Globus pallidus (tissue), 1 donor: ENCODE results near the gene PUS3.
A peak's percentile ranks its signal among the peaks of the same experiment; 100 is the strongest.
"Not testable (repeated sequence)": the region's sequence is repeated elsewhere in the genome, so short reads cannot be mapped to it uniquely, and the experiment has no call there.

Source experiments
- DNase-seq: peaks from one replicate; pipeline ENCODE4 v3.0.0-alpha.2; 2015; ENCODE audit warnings: low spot score

Gene PUS3

DNA sequence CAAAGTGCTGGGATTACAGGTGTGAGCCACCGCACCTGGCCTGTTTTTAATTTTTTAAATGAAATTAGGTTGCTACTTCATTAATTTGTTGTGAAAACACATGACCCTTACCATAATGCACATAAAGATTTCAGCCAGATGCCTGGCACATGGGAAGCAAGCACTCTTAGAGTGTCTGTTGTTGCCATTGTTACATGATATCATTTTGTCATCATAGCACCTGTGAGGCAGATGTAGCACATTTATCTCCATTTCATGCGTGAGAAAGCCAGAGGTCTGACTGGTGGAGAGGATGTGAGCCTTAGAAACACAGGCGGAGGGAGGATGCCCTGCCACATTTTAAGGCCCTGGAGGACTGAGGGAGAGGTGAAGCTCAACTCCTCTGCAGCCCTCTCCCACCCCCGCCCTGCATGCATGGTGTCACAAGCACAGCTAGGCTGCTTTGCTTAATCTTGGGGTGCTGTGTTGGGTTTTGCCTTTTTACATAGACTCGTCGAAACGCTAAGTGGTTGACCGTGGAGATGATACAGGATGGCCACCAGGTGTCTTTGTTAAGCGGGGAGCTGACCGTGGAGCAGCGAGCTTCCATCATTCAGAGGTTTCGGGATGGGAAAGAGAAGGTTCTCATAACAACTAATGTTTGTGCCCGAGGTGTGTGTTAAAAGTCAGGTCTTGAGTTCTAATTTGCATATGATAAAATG is 15.3 kb upstream of the PUS3 start:
- no peak for DNase-seq

GRCh38 chr11:125916683-125917347 is 13.8 kb upstream of the PUS3 start:
- DNase-seq: no peak

DNA sequence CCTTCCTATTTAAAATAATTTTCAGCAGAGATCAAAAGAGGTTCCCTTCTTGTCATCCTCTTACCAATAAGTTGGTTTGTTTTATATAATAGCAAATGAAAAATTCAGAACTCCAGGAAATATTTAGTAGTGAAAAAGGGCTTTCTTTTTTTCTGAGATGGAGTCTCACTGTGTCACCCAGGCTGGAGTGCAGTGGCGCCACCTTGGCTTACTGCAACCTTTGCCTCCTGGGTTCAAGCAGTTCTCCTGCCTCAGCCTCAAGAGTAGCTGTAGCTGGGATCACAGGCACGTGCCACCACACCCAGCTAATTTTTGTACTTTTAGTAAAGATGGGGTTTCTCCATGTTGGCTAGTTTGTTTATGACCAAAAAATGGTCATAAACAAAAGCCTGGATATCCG is 11.6 kb upstream of the PUS3 start:
- DNase-seq: not testable (repeated sequence)

DNA sequence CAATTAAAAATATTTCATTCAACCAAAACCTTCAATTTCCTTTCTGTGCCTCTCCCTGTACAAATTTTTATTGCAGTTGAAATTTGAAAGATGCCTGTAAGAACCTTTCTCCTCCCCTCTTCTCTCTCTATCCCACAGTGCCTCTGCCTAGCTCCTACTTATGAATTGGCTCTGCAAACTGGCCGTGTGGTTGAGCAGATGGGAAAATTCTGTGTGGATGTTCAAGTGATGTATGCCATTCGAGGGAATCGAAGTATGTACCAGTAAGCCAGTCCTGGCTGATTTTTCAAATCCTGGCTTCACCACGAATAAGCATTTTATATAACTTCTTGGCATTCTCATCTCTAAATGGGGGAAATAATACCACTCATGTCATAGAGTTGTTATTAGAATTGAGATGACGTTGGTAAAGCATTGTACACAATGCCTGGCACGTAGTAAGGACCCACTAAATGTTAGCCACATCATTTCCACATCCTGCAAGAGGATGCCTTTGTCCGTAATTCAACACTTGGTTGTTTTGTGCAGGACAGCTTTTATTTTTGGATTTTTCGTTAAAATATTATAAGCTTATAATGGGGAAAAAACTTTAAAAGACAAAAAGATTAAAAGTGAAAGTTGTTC is 7.3 kb upstream of the PUS3 start:
- DNase-seq: peak; percentile 53

DNA sequence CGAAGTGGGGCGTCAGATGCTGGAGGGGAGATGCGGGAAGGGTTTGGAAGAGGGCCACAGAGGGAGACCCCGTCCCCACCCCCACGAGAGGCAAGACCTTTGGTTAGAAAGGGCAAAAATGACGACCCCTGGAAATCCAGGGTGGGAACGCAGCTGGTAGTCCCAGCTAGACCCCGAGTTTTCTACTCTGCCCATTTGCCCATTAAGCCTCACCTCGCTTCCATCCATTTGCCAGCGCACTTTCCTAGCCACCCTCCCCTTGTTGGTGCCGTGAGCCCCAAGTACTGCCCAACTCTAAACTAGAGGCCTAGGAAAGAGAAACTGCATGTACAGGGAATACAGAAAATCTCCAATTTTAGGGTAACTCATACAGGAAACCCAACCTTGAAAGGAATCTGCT is 1.7 kb upstream of the PUS3 start:
- no peak for DNase-seq

DNA sequence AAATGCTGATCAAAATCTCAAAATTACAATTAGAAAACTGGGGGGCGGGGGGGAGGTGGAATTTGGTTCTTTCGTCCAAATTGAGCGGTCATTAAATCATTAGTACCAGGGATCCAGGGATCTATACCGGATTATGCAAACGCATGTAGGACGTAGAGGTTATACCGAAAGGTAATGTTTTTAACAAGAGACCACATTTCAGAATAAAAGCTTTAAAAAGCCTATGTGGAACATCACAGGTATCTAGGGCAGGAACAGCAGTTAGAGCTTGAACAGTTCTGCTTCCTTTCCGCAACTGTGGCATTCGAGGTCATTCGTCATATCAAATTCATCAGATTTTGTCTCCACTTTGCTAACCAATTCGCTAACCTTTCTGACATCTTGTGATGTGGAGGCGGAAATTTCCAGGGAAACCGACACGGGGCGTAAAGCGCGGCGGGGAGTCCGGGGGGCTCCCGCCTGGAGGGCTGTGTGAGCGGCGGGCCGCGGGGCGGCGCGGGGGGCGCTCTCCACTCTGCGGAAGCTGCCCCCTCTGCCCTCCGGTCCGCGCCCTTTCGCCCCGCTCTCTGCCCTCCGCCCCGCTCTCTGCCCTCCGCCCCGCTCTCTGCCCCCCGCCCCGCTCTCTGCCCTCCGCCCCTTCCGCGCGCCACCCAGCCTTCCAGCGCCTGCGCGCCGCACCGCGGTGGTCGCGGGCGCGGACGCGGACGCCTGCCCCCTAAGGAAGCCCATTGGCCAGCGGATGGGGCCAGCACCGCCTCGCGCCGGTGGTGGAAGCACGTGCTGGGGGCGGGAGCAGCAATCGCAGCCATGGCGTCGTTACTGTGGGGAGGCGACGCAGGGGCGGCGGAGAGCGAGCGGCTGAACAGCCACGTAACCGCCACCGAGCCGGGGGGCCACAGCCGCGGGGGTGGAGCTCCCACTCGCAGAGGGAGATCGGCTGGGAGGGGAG is 979 bp upstream of the PUS3 start, which contains the start of gene DDX25:
TSS of gene DDX25 (plus strand) at position 798 of the 949 bp plus-strand sequence. CDS start at position 808, 10 bp downstream.
- peak; percentile 59 for DNase-seq

DNA sequence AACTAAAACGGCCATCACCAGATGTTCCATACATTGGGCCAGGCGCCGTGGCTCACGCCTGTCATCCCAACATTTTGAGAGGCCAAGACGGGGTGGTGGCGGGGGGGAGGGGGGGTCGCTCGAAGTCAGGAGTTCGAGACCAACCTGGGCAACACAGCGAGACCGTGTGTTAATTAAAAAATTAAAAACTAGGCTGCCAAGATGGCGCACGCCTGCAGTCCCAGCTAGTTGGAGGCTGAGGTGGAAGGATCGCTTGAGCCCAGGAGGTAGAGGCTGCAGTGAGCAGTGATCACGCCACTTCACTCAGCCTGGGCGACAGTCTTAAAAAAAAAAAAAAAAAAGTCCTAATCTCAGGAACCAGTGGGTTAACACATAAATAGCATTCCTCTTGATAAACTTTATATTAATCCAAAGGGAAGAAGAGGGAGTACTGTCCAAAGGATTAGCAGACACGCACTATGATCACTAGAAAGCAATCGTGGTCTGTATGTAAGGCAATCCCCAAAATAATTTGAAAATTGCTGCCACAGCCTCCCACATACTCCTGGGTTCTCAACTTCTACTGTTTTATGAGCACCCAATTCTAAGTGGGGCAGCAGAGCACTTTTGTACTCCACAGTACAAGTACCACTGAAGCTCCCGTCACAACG is 604 bp downstream of the PUS3 start:
- no peak for DNase-seq

DNA sequence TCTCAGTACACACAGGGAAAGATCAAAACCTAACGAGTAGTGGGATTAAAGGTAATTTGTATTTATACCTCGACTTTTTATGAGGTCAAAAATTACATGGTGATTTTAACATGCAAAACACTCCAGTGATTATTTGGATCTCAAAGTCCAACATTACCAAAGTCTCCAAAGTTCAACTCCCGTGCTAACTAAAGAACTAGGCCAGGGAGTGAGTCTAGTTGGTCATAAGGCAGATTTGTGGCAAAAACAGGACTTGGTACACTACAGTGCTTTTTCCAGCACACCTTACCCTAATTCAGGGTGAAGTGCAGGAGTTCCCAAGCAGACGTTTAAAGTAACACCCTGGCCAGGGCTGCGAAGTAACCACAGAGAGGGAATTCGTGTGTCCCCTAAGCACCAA is 1.1 kb downstream of the PUS3 start:
- no peak for DNase-seq

GRCh38 chr11:125892994-125893393 is 10.0 kb downstream of the PUS3 start:
- no peak for DNase-seq

- DNase-seq: no peak
Observed at GRCh38 chr11:125892071-125892470, 10.9 kb downstream of the PUS3 start.

DNA sequence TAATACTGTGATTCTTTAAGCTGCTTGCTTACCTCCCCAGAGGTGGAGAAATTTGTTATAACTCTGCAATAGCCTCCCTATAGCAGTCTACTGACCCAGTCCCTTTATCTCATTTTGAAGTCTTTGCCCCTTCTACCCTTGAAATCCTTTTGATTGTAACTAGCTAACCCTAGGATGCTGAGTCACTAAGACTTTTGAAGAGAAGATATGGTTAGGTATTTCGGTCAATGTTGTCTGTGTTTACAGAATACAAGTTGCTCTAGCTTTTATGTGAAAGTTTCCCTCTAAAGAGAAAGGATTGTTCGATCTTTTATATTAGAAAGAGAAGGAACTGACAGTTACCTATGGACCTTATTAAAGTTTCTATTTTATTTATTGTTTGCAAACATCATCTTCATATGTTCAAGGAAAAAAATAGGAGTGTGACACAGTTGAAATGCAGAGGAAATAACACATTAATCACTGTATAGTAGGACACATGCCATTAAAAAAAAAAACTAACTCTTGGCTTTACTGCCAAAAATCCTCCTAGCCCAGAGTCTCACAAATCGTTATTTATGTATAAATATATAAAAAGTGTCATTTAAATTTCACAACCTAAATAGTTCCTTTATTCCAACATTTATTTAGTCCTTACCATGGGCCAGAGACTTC is 12.4 kb downstream of the PUS3 start:
- no peak for DNase-seq

DNA sequence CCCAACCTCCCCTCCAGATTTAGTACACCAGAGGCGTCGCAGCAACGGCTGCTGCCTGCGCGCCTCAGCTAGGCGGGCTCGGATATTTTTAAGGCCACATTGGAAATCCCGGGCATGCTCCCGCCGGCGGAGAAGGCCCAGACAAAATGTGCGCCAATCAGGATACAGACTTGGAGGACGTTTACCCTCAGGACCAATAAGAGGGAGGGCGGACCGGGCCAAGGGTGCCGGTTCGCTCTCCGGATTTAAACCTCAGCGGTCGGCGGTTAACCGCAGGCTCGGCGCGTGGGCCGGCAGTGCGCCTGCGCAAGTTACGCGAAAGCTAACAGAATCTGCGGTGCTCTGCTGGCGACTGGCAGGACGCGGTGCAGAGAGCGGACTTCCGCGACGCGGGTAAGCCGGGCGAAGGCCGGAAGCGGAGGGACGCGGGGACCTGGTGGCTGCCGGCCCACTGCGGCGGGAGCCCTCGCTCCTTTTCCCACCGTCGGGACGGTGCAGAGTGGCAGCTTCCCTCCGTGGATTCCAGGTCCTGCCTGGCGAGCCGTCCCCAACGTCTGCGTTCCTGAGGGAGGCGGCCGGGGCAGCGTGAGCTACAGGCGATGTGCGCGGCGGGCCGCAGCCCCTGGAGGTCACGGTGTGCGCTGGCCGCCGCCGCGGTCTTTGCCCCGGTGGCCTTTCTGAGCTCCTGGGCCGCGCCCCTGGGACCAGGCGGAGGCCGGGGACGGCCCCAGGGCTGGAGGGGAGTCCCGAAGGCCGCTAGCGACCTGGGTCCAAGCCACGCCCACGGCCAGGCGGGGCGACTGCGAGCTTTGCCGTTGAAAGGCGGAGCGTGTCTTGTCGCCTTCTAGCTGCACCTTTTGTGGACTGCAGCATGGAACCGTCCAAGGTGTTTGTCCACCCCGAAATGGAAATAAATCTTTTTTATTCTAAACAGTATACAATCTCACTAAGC is 15.4 kb downstream of the PUS3 start, which contains the start of gene HYLS1:
TSS of gene HYLS1 (plus strand) at position 296 of the 952 bp plus-strand sequence. CDS start 11,701 bp downstream, outside the sequence.
- peak; percentile 92 for DNase-seq

DNA sequence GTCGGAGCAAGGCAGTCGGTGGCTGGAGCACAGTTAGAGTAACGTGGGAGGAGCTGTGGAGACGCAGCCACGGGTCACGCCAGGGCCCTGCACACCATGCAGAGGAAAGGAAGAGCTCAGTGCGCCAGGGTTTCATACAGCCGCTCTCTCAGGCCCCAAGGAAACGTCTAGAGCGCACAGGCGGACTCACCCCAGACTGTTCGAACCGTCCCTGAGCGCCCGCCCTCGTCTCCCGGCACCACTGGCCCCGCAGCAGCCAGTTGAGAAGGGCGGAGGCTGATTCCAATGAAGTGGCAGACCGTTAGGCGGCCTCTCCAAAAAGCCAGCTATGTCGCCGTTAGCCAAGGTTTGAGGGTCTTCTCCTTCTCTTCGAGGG is 16.0 kb downstream of the PUS3 start:
- peak; percentile 52 for DNase-seq

DNA sequence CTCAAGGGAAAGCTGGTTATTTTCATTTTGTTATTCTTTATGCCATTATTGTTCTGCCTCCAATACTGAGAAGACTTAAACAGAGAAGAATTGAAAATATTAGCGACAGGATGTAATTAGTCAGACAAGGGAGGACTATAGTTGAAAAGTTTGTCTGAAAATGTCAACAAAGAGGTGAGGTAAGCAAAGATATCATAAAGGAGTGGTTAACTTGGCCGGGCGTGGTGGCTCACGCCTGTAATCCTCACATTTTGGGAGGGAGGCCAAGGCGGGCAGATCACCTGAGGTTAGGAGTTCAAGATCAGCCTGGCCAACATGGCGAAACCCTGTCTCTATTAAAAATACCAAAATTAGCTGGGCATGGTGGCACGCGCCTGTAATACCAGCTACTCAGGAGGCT is 19.6 kb downstream of the PUS3 start:
- DNase-seq: no peak

DNA sequence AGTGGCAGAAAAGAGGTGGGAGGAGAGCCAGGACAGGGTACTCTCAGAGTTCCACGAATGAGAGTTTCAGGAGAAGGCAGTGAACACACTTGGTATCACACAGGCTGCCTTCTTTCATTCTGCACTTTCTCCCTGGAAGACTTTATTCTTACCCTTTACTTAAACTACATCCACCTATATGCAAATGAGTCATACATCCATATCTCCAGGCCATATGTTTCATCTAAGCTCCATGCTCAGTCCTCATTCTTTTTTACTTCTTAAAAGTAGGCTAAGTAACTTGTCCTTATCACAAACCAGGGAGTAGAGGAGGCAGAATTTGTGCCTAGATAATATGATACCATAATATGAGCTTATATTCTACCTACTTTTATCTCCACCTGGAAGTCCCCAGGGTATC is 21.7 kb downstream of the PUS3 start:
- no peak for DNase-seq

DNA sequence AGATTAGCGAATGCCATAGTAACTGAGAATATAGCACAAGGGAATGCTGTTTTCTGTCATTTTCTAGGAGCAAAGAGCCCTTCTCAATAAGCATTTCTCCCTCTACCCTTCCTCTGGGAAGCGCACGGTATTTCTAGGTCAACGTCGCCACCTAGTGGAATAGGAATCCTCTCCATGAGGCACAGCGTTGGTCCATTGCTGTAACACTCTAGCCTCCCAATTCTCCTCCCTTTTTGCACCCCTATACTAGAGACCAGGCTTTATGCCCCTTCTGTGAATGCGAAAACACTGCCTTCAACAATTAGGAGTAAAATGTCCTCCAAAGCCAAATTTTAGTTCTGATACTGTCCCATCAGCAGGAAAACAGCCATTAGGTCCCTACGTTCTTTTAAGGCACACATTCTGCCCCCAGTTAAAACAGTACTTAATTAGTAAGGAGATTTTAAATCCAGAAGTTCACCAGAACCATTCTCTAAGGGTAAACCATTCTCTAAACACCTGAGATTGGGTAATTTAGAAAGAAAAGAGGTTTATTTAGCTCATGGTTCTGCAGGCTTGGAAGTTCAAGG is 28.4 kb downstream of the PUS3 start:
- DNase-seq: peak; percentile 73

DNA sequence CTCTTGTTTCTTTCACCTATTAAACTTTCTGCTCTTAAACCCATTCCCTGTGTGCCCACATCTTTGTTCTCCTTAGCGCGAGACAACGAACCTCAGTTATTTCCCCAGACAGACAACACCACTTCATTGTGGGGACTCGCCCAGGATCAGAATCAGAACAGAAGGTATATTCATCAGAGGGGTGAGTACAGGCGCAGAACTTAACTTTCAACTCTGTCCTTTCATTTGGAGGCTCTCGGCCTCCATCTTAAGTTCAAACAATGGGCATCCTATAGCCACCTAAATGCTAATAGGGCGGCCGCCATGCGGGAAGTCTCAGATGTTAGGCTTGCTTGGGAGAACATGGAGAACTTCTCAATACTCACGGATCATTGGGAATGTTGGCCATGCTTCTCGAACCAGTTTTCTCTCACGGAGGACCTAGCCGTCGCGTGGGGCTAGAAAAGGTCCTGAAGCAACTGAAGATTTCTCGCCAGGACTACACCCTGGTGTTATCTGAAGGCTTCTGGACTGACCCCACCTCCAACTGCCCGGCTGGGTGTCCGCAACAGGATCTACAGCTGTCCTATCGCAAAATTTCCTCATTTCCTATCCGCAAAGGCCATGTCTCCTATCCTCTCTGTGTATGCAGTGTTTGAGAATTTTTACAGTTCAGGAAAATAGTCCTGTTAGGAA is 29.0 kb downstream of the PUS3 start:
- no peak for DNase-seq

- DNase-seq: no peak
Observed at GRCh38 chr11:125872138-125872491, 30.9 kb downstream of the PUS3 start.
